ENCODE measurements around the gene RGR.

The RGR gene

DNA sequence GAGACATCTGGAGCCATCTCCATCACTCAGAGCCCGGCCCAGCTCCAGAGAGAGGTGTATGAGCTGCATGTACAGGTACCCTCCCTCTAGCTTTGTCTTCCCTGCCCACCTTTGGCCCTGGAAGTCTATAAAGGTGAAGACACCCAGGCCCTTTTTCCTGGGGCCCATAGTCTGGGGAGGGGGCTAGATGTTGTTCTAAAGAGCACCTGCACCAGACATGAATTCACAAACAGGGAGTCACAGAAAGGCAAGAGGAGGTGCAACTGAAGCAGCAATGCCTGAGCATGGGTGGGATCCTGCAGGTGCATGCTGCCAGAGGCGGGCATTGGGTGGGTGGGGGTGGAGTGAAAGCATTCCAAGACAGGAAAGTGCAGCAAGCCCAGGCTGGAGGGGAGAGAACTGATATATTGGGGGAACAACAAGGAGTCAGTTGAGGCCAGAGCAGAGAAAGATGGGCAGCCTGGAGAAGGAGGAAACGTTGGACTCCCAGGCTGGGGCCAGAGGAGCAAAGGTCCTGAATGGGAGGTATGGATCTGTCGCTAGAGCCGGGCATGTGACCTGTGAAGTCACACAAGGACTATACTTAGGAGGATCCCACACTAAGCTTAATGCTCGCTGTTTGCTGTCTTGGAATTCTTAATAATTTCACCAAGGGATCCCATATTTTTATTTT lies 38.9 kb upstream of the RGR start:
- TF ChIP-seq, protein P1, sequence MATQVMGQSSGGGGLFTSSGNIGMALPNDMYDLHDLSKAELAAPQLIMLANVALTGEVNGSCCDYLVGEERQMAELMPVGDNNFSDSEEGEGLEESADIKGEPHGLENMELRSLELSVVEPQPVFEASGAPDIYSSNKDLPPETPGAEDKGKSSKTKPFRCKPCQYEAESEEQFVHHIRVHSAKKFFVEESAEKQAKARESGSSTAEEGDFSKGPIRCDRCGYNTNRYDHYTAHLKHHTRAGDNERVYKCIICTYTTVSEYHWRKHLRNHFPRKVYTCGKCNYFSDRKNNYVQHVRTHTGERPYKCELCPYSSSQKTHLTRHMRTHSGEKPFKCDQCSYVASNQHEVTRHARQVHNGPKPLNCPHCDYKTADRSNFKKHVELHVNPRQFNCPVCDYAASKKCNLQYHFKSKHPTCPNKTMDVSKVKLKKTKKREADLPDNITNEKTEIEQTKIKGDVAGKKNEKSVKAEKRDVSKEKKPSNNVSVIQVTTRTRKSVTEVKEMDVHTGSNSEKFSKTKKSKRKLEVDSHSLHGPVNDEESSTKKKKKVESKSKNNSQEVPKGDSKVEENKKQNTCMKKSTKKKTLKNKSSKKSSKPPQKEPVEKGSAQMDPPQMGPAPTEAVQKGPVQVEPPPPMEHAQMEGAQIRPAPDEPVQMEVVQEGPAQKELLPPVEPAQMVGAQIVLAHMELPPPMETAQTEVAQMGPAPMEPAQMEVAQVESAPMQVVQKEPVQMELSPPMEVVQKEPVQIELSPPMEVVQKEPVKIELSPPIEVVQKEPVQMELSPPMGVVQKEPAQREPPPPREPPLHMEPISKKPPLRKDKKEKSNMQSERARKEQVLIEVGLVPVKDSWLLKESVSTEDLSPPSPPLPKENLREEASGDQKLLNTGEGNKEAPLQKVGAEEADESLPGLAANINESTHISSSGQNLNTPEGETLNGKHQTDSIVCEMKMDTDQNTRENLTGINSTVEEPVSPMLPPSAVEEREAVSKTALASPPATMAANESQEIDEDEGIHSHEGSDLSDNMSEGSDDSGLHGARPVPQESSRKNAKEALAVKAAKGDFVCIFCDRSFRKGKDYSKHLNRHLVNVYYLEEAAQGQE (IDR thresholded peaks at IDR 0.05; ENCODE audit: insufficient read depth in 1 of 2, low read depth in 2 of 2, low read length in 2 of 2) = no peak
- TF ChIP-seq TAF1 (IDR thresholded peaks at IDR 0.05; ENCODE audit: borderline replicate concordance, insufficient read depth, low read length) (no peak), FOXP2 (optimal IDR thresholded peaks at IDR 0.05; ENCODE audit: borderline replicate concordance, extremely low read depth, extremely low read length, insufficient read depth) (no peak), SIN3A (IDR thresholded peaks at IDR 0.05; ENCODE audit: borderline replicate concordance, insufficient read depth, low read length) (no peak), POLR2AphosphoS5 (IDR thresholded peaks at IDR 0.05; ENCODE audit: low read depth, low read length) (no peak)

DNA sequence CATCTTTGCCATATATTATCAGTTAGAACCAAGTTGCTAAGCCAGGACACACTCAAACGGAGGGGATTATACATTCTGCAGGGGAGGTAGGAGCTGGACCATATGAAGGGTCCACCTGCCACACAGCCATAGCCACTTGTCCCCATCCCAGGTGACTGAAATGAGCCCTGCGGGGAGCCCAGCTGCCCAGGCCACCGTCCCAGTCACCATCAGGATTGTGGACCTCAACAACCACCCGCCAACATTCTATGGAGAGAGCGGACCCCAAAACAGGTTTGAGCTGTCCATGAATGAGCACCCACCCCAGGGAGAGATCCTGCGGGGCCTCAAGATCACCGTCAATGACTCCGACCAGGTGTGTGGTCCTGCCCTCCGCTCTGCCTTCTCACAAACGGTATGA lies 36.8 kb upstream of the RGR start:
- TF ChIP-seq SIN3A (IDR thresholded peaks at IDR 0.05; ENCODE audit: borderline replicate concordance, insufficient read depth, low read length) (no peak), TAF1 (IDR thresholded peaks at IDR 0.05; ENCODE audit: borderline replicate concordance, insufficient read depth, low read length) (no peak), FOXP2 (optimal IDR thresholded peaks at IDR 0.05; ENCODE audit: borderline replicate concordance, extremely low read depth, extremely low read length, insufficient read depth) (no peak), POLR2AphosphoS5 (IDR thresholded peaks at IDR 0.05; ENCODE audit: low read depth, low read length) (no peak)
- TF ChIP-seq, protein P1 (IDR thresholded peaks at IDR 0.05; ENCODE audit: insufficient read depth in 1 of 2, low read depth in 2 of 2, low read length in 2 of 2) = no peak

DNA sequence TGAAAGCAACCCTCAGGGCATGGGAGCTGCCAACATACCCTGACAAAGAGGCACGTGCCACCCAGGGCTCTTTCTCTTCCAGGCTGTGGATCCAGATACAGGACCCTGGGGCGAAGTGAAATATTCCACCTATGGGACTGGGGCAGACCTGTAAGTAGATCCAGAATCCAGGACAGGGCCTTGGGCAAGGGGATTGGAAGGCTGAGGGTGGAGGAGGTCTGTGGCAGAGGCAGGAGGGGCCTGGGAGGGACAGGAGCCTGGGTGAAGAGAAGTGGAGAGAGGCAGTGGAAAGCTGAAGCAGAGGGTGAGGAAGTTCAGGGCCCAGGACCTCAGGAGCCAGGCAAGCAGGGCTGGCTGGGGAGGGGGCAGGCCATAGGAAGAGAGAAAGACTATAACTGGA lies 33.3 kb upstream of the RGR start:
- TF ChIP-seq POLR2AphosphoS5 (IDR thresholded peaks at IDR 0.05; ENCODE audit: low read depth, low read length) = no peak
- TF ChIP-seq TAF1 (IDR thresholded peaks at IDR 0.05; ENCODE audit: borderline replicate concordance, insufficient read depth, low read length) = no peak
- TF ChIP-seq, protein P1 (IDR thresholded peaks at IDR 0.05; ENCODE audit: insufficient read depth in 1 of 2, low read depth in 2 of 2, low read length in 2 of 2) = no peak
- no peak for TF ChIP-seq SIN3A (IDR thresholded peaks at IDR 0.05; ENCODE audit: borderline replicate concordance, insufficient read depth, low read length)
- no peak for TF ChIP-seq FOXP2 (optimal IDR thresholded peaks at IDR 0.05; ENCODE audit: borderline replicate concordance, extremely low read depth, extremely low read length, insufficient read depth)

DNA sequence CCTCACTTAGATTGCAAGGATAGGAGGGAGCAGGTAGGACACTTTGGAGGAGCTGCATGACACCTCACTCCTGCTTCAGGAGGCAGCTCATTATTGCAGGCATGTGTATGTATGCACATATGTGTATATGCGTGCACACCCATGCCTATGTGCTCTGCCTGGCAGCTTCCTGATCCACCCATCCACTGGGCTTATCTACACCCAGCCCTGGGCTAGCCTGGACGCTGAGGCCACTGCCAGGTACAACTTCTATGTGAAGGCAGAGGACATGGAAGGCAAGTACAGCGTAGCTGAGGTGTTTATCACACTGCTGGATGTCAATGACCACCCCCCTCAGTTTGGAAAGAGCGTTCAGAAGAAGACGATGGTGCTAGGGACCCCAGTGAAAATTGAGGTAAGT lies 32.8 kb upstream of the RGR start:
- no peak for TF ChIP-seq SIN3A (IDR thresholded peaks at IDR 0.05; ENCODE audit: borderline replicate concordance, insufficient read depth, low read length)
- TF ChIP-seq, protein P1 (IDR thresholded peaks at IDR 0.05; ENCODE audit: insufficient read depth in 1 of 2, low read depth in 2 of 2, low read length in 2 of 2) = no peak
- no peak for TF ChIP-seq TAF1 (IDR thresholded peaks at IDR 0.05; ENCODE audit: borderline replicate concordance, insufficient read depth, low read length)
- TF ChIP-seq POLR2AphosphoS5 (IDR thresholded peaks at IDR 0.05; ENCODE audit: low read depth, low read length) = no peak
- TF ChIP-seq FOXP2 (optimal IDR thresholded peaks at IDR 0.05; ENCODE audit: borderline replicate concordance, extremely low read depth, extremely low read length, insufficient read depth) = no peak

All from PFSK-1 (cell line).